Neural progenitor cell (in vitro differentiated cells): Measurements from ENCODE around the gene SGTB.

Source experiments
- EZH2 ChIP-seq: fragments of 200-600 bp; sonication (generic); IDR thresholded peaks from 2 replicates; pipeline ENCODE4 v1.6.1; 2017; ENCODE audit warnings: antibody characterized with exemption, mild to moderate bottlenecking, moderate library complexity
- EZH2phosphoT487 ChIP-seq: fragments of 200-600 bp; sonication (generic); IDR thresholded peaks from 2 replicates; pipeline ENCODE4 v1.6.1; 2017; ENCODE audit warnings: antibody characterized with exemption
- TF ChIP-seq, protein P1 (sequence below): fragments of 200-600 bp; sonication (generic); IDR thresholded peaks from 2 replicates; pipeline ENCODE4 v1.5.1; 2017; ENCODE audit warnings: antibody characterized with exemption, mild to moderate bottlenecking

DNA sequence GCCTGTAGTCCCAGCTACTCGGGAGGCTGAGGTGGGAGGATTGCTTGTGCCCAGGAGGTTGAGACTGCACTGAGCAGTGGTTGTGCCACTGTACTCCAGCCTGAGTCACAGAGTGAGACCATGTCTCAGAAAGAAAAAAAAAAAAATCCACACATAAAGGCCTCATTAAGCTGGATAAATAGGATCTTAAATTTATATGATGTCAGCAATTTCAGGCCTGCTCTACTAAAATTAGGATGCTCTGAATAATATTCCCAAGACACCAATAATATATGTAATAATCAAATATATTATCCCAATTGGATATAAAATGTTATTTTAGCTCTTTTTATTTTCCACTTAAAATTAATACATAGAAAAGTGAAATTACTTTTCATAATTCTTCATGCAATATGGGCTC, 43.7 kb upstream of the SGTB start:
- TF ChIP-seq, protein P1, sequence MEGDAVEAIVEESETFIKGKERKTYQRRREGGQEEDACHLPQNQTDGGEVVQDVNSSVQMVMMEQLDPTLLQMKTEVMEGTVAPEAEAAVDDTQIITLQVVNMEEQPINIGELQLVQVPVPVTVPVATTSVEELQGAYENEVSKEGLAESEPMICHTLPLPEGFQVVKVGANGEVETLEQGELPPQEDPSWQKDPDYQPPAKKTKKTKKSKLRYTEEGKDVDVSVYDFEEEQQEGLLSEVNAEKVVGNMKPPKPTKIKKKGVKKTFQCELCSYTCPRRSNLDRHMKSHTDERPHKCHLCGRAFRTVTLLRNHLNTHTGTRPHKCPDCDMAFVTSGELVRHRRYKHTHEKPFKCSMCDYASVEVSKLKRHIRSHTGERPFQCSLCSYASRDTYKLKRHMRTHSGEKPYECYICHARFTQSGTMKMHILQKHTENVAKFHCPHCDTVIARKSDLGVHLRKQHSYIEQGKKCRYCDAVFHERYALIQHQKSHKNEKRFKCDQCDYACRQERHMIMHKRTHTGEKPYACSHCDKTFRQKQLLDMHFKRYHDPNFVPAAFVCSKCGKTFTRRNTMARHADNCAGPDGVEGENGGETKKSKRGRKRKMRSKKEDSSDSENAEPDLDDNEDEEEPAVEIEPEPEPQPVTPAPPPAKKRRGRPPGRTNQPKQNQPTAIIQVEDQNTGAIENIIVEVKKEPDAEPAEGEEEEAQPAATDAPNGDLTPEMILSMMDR, result no peak
- TF ChIP-seq EZH2 (no peak), EZH2phosphoT487 (no peak)
